Hindlimb muscle (tissue), 1 donor: ENCODE measurements around the gene ZP2. TPM values are rescaled to one million over a fixed set of nuclear protein-coding genes. Genes with fewer than 3 reads are reported as not detected.
"Not testable (repeated sequence)": the region's sequence is repeated elsewhere in the genome, so short reads cannot be mapped to it uniquely, and the experiment has no call there.

Source experiments
- DNase-seq: peaks from one replicate; pipeline ENCODE4 v3.0.0-alpha.2; 2013
- polyA plus RNA-seq: library from polyadenylated mRNA; unstranded; fragments of 120-200 nt; gene quantifications from one replicate; pipeline ENCODE4 v1.2.1, GENCODE V29; 2013; ENCODE audit not compliant: insufficient read length

The ZP2 gene
- polyA plus RNA-seq, 1 donor: 0.18 TPM

- not testable (repeated sequence) for DNase-seq
These were observed 41.3 kb downstream of the ZP2 start for GRCh38 chr16:21170116-21170515.

DNA sequence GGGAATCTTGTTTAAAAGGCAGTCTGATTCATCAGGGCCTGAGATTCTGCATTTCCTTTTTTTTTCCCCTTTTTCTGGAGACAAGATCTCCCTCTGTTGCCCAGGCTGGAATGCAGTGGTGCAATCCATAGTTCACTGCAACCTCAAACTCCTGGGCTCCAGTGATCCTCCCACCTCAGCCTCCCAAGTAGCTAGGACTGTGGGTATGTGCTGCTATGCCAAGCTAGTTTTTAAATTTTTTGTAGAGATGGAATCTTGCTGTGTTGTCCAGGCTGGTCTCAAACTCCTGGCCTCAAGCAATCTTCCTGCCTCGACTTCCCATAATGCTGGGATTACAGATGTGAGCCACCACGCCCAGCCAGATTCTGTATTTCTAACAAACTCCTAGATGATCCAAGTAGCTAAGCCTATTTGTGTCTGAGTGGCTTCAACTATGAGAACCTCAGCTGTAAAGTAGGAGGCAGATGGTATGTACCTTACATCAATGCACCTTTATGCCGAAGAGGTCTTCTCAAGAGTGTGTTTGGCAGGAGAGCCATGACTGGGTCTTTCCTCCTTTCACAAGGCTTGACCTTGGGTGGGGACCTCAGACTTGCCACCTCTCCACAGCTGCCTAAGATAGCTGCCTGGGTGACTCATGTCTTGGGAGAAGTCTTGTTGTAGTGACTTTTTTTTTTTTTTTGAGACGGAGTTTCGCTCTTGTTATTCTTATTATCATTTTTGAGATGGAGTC is 42.0 kb downstream of the ZP2 start:
- DNase-seq: no peak

GRCh38 chr16:21167929-21168602 is 43.3 kb downstream of the ZP2 start:
- DNase-seq: no peak

- DNase-seq: no peak
These were observed 44.0 kb downstream of the ZP2 start for GRCh38 chr16:21167360-21167759.

DNA sequence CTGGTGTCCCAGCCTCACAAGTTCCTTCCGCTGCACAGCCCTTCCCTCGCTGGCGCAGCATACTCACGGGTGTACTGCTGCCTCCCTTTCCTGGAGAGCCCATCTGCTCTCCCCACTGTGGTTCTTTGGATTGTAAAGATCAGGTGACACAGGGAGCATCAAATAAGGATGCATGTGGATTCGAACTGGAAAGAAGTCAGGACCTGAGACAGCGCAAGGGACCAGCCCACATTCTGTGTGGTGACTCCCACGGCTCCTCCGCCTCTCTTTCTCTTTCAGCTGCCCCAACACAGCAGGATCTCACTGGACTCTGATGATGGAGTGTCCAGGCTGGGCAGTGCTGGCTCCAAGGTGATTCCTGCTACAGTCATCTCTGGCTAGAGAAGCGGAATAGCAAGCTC is 44.8 kb downstream of the ZP2 start:
- DNase-seq: no peak

DNA sequence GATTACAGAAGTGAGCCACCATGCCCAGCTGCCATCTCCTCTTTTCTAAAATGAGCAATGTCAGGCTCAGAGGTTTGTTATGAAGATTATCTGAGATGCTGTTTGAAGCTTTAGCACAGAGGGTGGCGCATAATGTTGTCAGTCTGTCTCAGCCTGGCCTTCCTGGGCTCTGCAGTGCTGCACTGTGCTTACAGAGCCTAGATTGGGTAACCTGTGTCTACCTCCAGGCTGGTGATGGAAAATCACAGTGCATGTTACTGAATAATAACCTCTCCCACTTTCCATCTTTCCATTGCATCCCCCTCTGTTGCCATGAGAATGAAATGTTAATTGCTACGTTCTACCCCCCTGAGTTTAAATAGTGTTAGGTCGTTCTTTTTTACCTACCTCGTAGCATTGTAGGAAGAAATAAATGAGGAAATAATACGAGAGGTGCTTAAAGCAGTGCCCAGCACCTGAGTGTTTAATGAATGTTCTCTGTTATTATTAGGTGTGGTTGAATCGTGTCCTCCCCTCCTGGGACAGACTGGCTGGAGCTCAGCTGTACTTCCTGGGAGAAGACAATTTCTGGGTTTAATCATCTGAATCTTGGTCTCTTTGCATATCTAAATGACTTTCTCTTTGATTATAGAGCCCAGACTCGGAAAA is 46.7 kb downstream of the ZP2 start:
- no peak for DNase-seq

- no peak for DNase-seq
These were observed 47.8 kb downstream of the ZP2 start for GRCh38 chr16:21163576-21163975.

- DNase-seq: peak; percentile 37
These were observed 48.7 kb downstream of the ZP2 start for GRCh38 chr16:21162661-21163151.

GRCh38 chr16:21161211-21161610 is 50.2 kb downstream of the ZP2 start:
- no peak for DNase-seq

- no peak for DNase-seq
These were observed 51.1 kb downstream of the ZP2 start for GRCh38 chr16:21160276-21160675.

DNA sequence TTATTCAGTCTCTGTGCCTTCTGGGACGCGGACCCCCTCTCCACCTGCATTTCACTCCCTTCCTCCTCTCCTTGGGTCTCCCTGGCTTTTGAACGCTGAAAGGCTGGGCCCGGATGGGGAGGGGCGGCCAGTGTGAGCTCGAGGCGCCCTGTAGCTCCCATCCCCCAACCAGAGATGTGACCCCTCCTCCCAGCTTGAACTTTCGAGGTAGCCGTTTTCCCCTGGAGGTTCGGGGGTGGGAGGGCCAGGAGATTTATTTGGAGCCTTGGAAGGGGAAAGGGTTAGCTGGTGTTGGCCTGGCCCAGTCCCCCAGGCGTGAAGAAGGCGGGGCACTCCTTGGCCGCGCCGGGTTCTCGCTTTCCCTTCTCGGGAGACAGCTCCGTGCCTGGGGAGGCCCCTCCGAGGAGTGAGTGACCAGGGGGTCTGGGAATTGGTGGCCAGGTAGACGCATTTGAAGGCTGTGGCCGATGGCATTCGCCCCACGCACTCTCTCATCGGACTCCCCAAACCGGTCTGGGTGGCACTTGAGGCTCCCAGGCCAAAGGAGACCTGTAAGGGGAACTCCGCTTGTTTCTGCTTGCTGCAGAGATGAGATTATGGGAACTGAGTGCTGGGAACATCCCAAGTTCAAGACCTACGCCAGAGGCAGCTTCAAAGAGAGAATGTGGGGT is 52.0 kb downstream of the ZP2 start:
- DNase-seq: peak; percentile 41

DNA sequence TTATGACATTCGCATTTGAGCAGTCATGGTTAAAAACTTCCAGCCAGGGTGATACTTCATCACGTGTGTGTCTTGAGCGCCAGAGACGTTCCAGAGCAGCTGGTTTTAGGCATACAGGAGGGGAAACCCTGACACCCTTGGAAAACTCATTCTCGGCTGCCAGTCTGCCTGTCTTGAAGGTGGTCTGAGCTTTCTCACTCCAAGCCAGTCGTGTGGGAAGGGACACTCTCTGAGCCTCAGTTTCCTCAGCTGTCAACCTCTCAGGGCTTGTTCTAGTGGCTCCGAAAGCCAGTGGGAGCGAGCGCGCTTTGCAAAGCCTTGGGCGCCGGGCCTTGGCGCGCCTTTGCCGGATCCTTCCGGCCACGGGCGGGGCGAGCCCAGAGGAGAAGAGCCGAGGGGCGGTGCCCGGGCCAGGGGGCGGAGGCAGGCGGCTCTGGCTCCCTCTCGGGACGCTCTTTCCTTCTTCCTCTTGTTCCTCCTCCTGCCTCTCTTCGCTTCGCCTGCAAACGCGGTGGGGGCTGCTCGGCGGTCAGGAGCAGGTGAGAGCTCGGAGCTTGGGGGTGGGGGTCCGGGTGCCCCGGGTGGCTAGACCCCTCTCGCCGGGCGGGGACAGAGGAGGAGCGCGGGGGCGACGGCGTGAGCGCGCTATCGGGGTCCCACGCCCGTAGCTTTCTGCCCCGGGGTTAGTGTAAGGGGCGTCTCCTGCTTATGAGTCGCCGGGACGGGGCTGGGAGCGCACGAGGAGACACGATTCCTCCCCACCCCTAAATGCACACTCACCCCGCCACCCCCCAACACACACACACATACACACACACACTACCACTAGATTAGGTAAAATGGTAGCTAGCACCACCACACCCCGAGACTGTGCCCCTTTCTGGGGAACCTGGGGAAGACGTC is 52.9 kb downstream of the ZP2 start, which contains the start of gene LDAF1:
TSS of gene LDAF1 (plus strand) at position 467 of the 903 bp plus-strand sequence. CDS start 2,509 bp downstream, outside the sequence.
- DNase-seq: peak; percentile 85

DNA sequence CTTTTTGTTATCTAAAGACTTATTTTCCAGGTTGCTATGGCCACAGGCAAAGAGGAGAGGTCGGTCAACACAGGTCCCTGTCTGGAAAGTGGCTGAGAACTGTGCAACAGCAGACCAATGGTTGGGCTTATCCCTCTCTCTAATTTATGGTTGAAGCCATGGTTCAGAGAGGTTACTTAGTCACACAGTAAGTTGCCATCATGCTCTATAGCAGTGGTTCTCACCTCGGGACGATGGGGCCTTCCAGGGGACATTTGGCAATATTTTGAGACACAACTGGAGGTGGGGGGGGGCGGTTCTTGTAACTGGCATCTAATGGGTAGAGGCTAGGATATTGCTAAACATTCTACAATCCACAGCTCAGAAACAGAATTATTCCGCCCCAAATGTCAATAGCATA is 53.7 kb downstream of the ZP2 start:
- DNase-seq: no peak

DNA sequence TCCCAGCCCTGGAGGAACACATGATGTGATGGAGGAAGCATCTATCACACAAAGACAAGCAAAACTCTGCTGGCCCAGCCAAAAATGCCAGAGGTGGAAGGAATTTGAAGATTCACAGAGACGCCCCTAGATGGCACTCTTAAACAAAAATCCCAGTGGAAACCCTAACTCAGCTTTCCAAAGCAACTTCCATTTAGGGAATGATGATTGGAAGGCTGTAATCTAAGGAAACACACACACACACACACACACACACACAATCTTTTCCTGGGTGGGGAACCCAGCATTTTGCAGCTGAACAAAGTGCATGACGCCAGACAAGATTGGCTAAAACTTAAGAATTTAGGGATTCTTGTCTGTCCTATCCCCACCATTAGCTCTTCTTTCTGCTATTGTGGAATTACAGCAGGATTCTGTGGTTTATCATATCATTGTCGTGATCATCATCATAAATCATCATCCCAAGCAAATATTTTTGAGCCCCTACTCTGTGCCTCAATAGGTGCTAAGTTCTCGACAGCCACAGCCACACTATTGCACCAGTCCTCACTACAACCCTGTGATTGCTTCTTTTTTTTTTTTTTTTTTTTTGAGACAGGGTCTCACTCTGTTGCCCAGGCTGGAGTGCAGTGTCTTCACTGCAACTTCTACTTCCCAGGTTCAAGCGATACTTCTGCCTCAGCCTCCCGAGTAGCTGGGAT is 54.5 kb downstream of the ZP2 start:
- DNase-seq: peak; percentile 57

DNA sequence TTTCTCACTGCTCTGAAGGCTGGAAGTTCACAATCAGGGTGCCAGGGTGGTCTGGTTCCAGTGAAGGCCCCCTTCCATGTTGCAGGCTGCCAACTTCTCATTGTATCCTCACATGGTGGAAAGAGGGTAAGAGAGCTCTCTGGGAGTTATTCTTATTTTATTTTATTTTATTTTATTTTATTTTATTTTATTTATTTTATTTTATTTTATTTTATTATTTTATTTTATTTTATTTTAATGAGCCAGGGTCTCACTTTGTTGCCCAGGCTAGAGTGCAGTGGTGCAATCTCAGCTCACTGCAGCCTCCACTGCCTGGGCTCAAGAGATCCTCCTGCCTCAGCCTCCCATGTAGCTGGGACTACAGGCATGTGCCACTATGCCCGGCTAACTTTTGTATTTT is 55.4 kb downstream of the ZP2 start:
- DNase-seq: not testable (repeated sequence)

DNA sequence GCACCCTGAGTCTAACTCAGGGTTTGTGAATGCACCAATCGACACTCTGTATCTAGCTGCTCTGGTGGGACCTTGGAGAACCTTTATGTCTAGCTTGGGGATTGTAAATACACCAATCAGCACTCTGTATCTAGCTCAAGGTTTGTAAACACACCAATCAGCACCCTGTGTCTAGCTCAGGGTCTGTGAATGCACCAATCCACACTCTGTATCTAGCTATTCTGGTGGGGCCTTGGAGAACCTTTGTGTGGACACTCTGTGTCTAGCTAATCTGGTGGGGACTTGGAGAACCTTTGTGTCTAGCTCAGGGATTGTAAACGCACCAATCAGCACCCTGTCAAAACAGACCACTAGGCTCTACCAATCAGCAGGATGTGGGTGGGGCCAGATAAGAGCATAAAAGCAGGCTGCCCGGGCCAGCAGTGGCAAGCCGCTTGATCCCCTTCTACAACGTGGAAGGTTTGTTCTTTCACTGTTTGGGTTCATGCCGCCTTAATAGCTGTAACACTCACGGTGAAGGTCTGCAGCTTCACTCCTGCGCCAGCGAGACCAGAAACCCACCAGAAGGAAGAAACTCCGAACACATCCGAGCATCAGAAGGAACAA is 58.1 kb downstream of the ZP2 start:
- DNase-seq: not testable (repeated sequence)

- not testable (repeated sequence) for DNase-seq
These were observed 59.0 kb downstream of the ZP2 start for GRCh38 chr16:21152160-21153030.

DNA sequence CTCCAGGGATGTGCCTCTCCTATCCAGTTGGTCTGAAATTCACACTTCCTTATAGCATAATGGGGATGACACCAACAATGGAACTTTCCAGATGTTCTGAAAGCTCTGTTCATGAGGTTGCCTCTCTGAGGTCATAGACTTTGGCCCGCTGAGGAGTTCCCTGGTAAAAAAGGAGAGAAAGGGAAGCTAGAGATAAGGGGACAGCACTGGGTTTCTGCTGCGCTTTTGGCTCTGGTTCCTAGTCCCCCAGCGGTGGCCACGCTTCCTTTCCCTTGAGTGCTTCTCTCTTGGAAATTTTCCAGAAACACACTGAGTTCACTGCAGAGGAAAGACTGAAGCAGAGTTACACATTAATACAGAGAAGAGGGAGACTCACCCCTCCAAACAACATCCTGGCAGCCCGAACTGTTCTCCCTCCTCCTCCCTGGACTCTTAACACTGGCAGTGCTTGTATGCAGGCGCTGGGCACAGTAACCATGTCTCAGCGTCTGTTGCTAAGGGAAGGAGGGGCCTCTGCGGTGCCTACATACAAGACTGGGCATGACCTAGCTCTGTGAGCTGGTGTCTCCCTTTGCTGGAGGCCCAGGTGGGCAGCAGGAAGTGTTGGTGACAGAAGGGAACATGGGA is 60.9 kb downstream of the ZP2 start, which contains the start of gene DNAH3:
TSS of gene DNAH3 (minus strand) at position 472 of the 627 bp plus-strand sequence. CDS start 527 bp downstream, outside the sequence.
- DNase-seq: no peak
